ENCODE measurements around the gene MYO18A.

GRCh38 chr17:29176558-29177351 is 3.4 kb downstream of the MYO18A start:
- peak in 1 of 2 donors; percentile 39 for TF ChIP-seq POLR2A (IDR thresholded peaks at IDR 0.05)
- peak in 3 of 12 donors; percentile 7 to 15 (median 11) for TF ChIP-seq CTCF (IDR thresholded peaks at IDR 0.05)
